K562 (cell line): ENCODE results near the gene PSD4.

ENCODE experiments used
- BMI1 ChIP-seq: fragments of 150-350 bp; IDR thresholded peaks from 2 replicates; pipeline ENCODE4 v1.6.1; 2014; ENCODE audit warnings: low read length
- CHD2 ChIP-seq: IDR thresholded peaks from 2 replicates; pipeline ENCODE4 v1.6.1; 2011; ENCODE audit warnings: low read depth, low read length
- ESRRA ChIP-seq: fragments of 450-650 bp; IDR thresholded peaks from 2 replicates; pipeline ENCODE4 v1.6.1; 2014; ENCODE audit warnings: low read depth, mild to moderate bottlenecking, moderate library complexity, borderline replicate concordance
- FOXJ3 ChIP-seq: sonication (generic); formaldehyde crosslinking; IDR thresholded peaks from 2 replicates; pipeline ENCODE4 v1.4.0; 2020; ENCODE audit warnings: mild to moderate bottlenecking, missing genetic modification reagents
- FOXK2 ChIP-seq, 2 experiments: fragments of 450-650 bp; IDR thresholded peaks in 1 of 2; conservative IDR thresholded peaks in 1 of 2; 2 replicates each; pipeline ENCODE4 v1.6.1; 2016; ENCODE audit warnings: low read depth in 2 of 2, mild to moderate bottlenecking in 1 of 2
- KLF6 ChIP-seq: fragments of 250-450 bp; sonication (Bioruptor Pico); IDR thresholded peaks from 2 replicates; pipeline ENCODE4 v1.4.0; 2020; ENCODE audit warnings: mild to moderate bottlenecking, moderate library complexity, borderline replicate concordance
- NFIC ChIP-seq: fragments of 450-650 bp; IDR thresholded peaks from 2 replicates; pipeline ENCODE4 v1.6.1; 2017; ENCODE audit warnings: mild to moderate bottlenecking, inconsistent platforms
- RUNX1 ChIP-seq: sonication (generic); IDR thresholded peaks from 2 replicates; pipeline ENCODE4 v1.6.1; 2016; ENCODE audit warnings: antibody characterized with exemption, low read depth
- SP2 ChIP-seq: IDR thresholded peaks from 2 replicates; pipeline ENCODE4 v1.6.1; 2011; ENCODE audit warnings: mild to moderate bottlenecking, low read depth, low read length, moderate library complexity; ENCODE audit not compliant: poor library complexity, severe bottlenecking; ENCODE audit errors: extremely low read depth
- SREBF2 ChIP-seq: sonication (generic); formaldehyde crosslinking; IDR thresholded peaks from 2 replicates; pipeline ENCODE4 v1.4.0; 2020; ENCODE audit warnings: mild to moderate bottlenecking, missing genetic modification reagents
- TAF15 ChIP-seq: fragments of 200-400 bp; formaldehyde crosslinking; IDR thresholded peaks from 2 replicates; pipeline ENCODE4 v1.6.1; 2017; ENCODE audit warnings: mild to moderate bottlenecking, low read depth, low read length, moderate library complexity
- ZNF175 ChIP-seq: fragments of 200-800 bp; sonication (Bioruptor generic); IDR thresholded peaks from 2 replicates; pipeline ENCODE4 v1.6.1; 2016; ENCODE audit warnings: low read depth, mild to moderate bottlenecking, missing genetic modification characterization, missing compliant biosample characterization

DNA sequence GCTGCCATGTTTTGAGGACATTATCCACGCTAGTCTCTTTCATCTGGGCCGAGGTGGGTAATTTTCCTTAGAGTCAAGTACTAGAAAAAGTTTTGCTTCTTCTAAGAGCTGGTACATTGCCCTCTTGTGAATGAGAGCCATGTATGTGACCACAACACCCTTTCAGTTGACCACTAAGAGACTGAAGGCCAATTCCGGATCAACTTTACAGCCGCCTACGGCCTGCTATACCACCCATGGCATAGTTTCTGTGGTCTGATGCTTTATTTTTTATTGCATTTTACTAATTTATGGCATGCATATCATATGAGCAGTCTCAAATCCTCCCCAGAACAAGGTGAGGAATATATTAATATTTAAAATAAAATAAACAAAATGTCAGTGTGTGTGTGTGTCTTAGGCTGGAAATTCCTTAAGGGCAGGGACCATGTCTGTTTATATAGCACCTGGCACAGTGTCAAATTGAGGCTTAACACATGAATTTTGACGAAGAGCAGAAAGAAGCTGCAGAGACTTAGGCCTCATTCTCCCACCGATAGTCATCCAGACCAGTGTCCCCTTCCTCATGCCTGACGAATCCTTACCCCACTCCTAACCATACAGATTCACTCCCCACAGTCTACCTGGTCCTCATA, 35.4 kb downstream of the PSD4 start:
- TF ChIP-seq FOXK2 (conservative IDR thresholded peaks at IDR 0.05 in 1 of 2, IDR thresholded peaks at IDR 0.05 in 1 of 2; ENCODE audit: low read depth in 2 of 2) (no peak), RUNX1 (no peak), SP2 (no peak), SREBF2 (CRISPR knock-in tag) (no peak), KLF6 (CRISPR knock-in tag) (no peak), TAF15 (no peak), CHD2 (no peak), ZNF175 (CRISPR knock-in tag) (no peak), NFIC (no peak), BMI1 (no peak), FOXJ3 (CRISPR knock-in tag) (no peak), ESRRA (no peak)
